ENCODE measurements around the gene DNM1L. TPM values are rescaled to one million over a fixed set of nuclear protein-coding genes. Genes with fewer than 3 reads are reported as not detected.
A peak's percentile ranks its signal among the peaks of the same experiment; 100 is the strongest.

The DNM1L gene
- total RNA-seq: 10 to 100 TPM; 58.8 to 64.9 (median 62.6) TPM
- long read RNA-seq, donor 1, full-length matches to known transcripts: 29 of 34 reads
- long read RNA-seq, donor 1, partial matches to known transcripts: 1 of 34 reads
- long read RNA-seq, donor 1, other reads (novel, unspliced or antisense): 4 of 34 reads
- long read RNA-seq, donor 2, full-length matches to known transcripts: 5 of 12 reads
- long read RNA-seq, donor 2, partial matches to known transcripts: 4 of 12 reads
- long read RNA-seq, donor 2, other reads (novel, unspliced or antisense): 3 of 12 reads

GRCh38 chr12:32679091-32679919 lies at the start of gene DNM1L:
DNM1L (plus strand) TSS chr12:32679301; CDS start chr12:32679364, 63 bp downstream.
- intact Hi-C loops (cut with DNase I, micrococcal nuclease): loop anchor here (10.0 kb wide), 1 partner anchor 225 kb away; no protein-coding TSS in a partner anchor
- DNase-seq (peak; percentile 95 to 96 (median 95)), ATAC-seq (peak; percentile 99)
- Histone ChIP-seq H3K9me3 (no peaks in the 10 kb centered on the region), H3K36me3 (ENCODE audit: low read depth) (no peaks in the 10 kb centered on the region), H3K4me1 (ENCODE audit: low read depth) (peaks cover 17% of the 10 kb centered on the region), H3K4me3 (peak within 1 kb of the TSS; percentile 87)
- TF ChIP-seq CTCF (IDR thresholded peaks at IDR 0.05): no peak

DNA sequence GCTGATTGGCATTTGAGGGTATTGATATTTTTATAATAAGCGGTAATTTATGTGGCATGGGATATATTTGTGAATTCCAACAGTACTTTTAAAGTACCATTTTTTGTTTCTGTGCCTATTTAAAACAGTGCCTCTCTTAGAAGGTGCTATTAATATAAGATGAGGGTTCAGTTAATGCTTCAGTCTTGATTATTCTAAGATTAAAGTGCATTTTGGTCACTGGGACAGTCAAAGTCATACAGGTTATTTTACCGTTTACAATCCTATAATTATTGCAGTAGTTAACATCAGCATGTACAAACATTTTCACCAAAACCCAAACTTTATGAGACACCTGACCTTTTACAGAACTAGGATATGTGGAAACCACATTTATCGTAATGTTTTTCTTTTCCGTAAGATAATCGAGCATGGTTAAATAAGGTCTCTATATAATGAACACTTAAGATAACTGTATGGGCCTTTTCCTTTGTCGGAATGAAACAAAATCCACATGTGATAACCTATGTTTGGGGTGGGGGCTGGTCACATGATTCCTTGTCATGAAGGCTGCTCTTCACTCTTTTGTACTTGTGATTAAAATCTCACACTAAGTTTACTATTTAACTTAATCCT lies 37.7 kb upstream of the DNM1L start:
- Histone ChIP-seq H3K4me3 (no peak overlapping the region), H3K36me3 (ENCODE audit: low read depth) (no peaks in the 10 kb centered on the region), H3K4me1 (ENCODE audit: low read depth) (no peaks in the 10 kb centered on the region), H3K9me3 (no peaks in the 10 kb centered on the region)
- intact Hi-C loops (cut with DNase I, micrococcal nuclease): no loop called here
- ATAC-seq: no peak
- TF ChIP-seq CTCF (IDR thresholded peaks at IDR 0.05): no peak
- no peak for DNase-seq

DNA sequence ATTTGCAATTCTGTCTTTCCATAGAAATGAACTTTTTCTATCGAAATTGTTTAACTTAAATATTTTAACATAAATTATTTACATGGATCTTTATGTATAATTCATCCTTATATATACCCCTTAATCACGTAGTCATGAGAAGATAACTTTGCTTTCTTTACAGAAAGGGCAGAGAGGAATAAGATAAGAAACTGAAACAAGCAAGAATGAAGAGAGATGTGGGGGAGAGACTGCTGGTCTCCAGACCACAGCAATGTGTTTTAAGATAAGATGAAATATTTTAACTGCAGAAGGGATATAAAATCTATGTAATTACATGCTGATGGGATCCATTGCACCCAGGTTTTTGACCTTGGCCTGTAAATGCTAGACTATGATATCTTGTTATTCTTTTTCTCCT lies 34.7 kb upstream of the DNM1L start:
- TF ChIP-seq CTCF (IDR thresholded peaks at IDR 0.05): no peak
- H3K36me3 ChIP-seq (ENCODE audit: low read depth): no peaks in the 10 kb centered on the region

GRCh38 chr12:32647275-32647674 lies 31.8 kb upstream of the DNM1L start:
- ATAC-seq (no peak), DNase-seq (no peak)
- Histone ChIP-seq H3K4me1 (ENCODE audit: low read depth) (no peaks in the 10 kb centered on the region), H3K9me3 (no peaks in the 10 kb centered on the region), H3K36me3 (ENCODE audit: low read depth) (no peaks in the 10 kb centered on the region), H3K4me3 (no peak overlapping the region)
- TF ChIP-seq CTCF (IDR thresholded peaks at IDR 0.05): no peak
- intact Hi-C loops (cut with DNase I, micrococcal nuclease): no loop called here

More for the DNA sequence above, 34.7 kb upstream of the DNM1L start:
- DNase-seq (no peak), ATAC-seq (no peak)
- Histone ChIP-seq H3K4me3 (no peak overlapping the region), H3K4me1 (ENCODE audit: low read depth) (no peaks in the 10 kb centered on the region), H3K9me3 (no peaks in the 10 kb centered on the region)
- intact Hi-C loops (cut with DNase I, micrococcal nuclease): no loop called here

GRCh38 chr12:32650508-32650907 lies 28.6 kb upstream of the DNM1L start:
- ATAC-seq: no peak

More at GRCh38 chr12:32650508-32650907, 28.6 kb upstream of the DNM1L start:
- no peak for DNase-seq
- no peak for TF ChIP-seq CTCF (IDR thresholded peaks at IDR 0.05)
- Histone ChIP-seq H3K4me3 (no peak overlapping the region), H3K4me1 (ENCODE audit: low read depth) (no peaks in the 10 kb centered on the region), H3K36me3 (ENCODE audit: low read depth) (no peaks in the 10 kb centered on the region), H3K9me3 (no peaks in the 10 kb centered on the region)
- intact Hi-C loops (cut with DNase I, micrococcal nuclease): loop anchor here in 1 of 2 donors (10.0 kb wide), 1 partner anchor 286 kb away; no protein-coding TSS in a partner anchor

All from mucosa of descending colon (tissue), 3 donors.